ENCODE data around the gene SESN2. TPM values are rescaled to one million over a fixed set of nuclear protein-coding genes. Genes with fewer than 3 reads are reported as not detected.

SESN2 gene
- total RNA-seq, 1 donor from 2014 or later: 22.2 TPM

GRCh38 chr1:28240024-28240423, 19.3 kb upstream of the SESN2 start:
- no peak overlapping the region for H3K27ac Mint-ChIP-seq

GRCh38 chr1:28241638-28242241, 17.6 kb upstream of the SESN2 start:
- no peak overlapping the region for H3K27ac Mint-ChIP-seq
- H3K36me3 Mint-ChIP-seq (ENCODE audit: insufficient read depth): no peaks in the 10 kb centered on the region
- H3K27me3 Mint-ChIP-seq: no peaks in the 10 kb centered on the region
- DNase-seq (ENCODE audit: low spot score, unreplicated experiment): no peak
- TF ChIP-seq, protein P1, sequence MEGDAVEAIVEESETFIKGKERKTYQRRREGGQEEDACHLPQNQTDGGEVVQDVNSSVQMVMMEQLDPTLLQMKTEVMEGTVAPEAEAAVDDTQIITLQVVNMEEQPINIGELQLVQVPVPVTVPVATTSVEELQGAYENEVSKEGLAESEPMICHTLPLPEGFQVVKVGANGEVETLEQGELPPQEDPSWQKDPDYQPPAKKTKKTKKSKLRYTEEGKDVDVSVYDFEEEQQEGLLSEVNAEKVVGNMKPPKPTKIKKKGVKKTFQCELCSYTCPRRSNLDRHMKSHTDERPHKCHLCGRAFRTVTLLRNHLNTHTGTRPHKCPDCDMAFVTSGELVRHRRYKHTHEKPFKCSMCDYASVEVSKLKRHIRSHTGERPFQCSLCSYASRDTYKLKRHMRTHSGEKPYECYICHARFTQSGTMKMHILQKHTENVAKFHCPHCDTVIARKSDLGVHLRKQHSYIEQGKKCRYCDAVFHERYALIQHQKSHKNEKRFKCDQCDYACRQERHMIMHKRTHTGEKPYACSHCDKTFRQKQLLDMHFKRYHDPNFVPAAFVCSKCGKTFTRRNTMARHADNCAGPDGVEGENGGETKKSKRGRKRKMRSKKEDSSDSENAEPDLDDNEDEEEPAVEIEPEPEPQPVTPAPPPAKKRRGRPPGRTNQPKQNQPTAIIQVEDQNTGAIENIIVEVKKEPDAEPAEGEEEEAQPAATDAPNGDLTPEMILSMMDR (IDR thresholded peaks at IDR 0.05; ENCODE audit: unreplicated experiment): no peak
- peaks cover 19% of the 10 kb centered on the region for H3K4me1 Mint-ChIP-seq (ENCODE audit: low read depth)
- no peak overlapping the region for H3K4me3 Mint-ChIP-seq (ENCODE audit: low read depth)
- no peaks in the 10 kb centered on the region for H3K9me3 Mint-ChIP-seq (ENCODE audit: low read depth)

More at GRCh38 chr1:28240024-28240423, 19.3 kb upstream of the SESN2 start:
- H3K36me3 Mint-ChIP-seq (ENCODE audit: insufficient read depth): no peaks in the 10 kb centered on the region
- no peaks in the 10 kb centered on the region for H3K27me3 Mint-ChIP-seq
- no peak for DNase-seq (ENCODE audit: low spot score, unreplicated experiment)
- no peaks in the 10 kb centered on the region for H3K9me3 Mint-ChIP-seq (ENCODE audit: low read depth)
- TF ChIP-seq, protein P1 (IDR thresholded peaks at IDR 0.05; ENCODE audit: unreplicated experiment): no peak
- peaks cover 15% of the 10 kb centered on the region for H3K4me1 Mint-ChIP-seq (ENCODE audit: low read depth)
- H3K4me3 Mint-ChIP-seq (ENCODE audit: low read depth): no peak overlapping the region

- Mint-ChIP-seq H3K27me3 (no peaks in the 10 kb centered on the region), H3K4me1 (ENCODE audit: low read depth) (peaks cover 31% of the 10 kb centered on the region), H3K27ac (peak overlapping the region; percentile 93), H3K4me3 (ENCODE audit: low read depth) (peak overlapping the region; percentile 50), H3K9me3 (ENCODE audit: low read depth) (no peaks in the 10 kb centered on the region), H3K36me3 (ENCODE audit: insufficient read depth) (no peaks in the 10 kb centered on the region)
- DNase-seq (ENCODE audit: low spot score, unreplicated experiment): no peak
- TF ChIP-seq, protein P1 (IDR thresholded peaks at IDR 0.05; ENCODE audit: unreplicated experiment): no peak
Observed at GRCh38 chr1:28243685-28244311, 15.5 kb upstream of the SESN2 start.

DNA sequence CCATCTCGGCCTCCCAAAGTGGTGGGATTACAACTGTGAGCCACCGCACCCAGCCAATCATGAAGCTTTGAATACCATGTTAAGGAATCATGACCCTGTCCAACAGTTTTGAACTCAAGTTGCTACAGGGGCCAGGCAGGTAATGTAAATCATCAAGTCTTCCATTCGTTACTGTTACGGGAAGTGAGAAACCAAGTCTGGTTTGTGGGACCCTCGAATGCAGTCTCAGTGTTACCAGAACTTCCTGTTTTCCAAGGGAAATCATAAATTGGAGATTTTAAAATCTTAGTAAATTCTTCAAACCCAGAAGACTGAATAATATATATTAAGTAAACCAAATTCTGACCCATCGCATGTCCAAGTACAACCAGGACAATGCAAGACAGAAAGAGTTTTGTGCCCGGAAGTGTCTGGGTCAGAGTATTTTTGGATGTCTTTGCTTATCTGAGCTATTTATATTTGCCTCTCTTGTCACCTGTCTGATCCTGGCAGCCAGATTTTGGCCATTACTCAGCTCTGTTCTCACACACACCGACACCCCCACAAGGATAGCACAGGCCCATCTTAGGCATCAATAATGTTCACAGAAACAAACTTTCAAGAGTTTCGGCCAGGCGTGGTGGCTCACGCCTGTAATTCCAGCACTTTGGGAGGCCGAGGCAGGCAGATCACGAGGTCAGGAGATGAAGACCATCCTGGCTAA, 14.6 kb upstream of the SESN2 start:
- H3K4me1 Mint-ChIP-seq (ENCODE audit: low read depth): peaks cover 36% of the 10 kb centered on the region
- no peaks in the 10 kb centered on the region for H3K36me3 Mint-ChIP-seq (ENCODE audit: insufficient read depth)
- no peaks in the 10 kb centered on the region for H3K27me3 Mint-ChIP-seq
- H3K9me3 Mint-ChIP-seq (ENCODE audit: low read depth): no peaks in the 10 kb centered on the region
- TF ChIP-seq, protein P1 (IDR thresholded peaks at IDR 0.05; ENCODE audit: unreplicated experiment): no peak
- peak overlapping the region; percentile 54 for H3K4me3 Mint-ChIP-seq (ENCODE audit: low read depth)
- peak overlapping the region; percentile 93 for H3K27ac Mint-ChIP-seq
- DNase-seq (ENCODE audit: low spot score, unreplicated experiment): no peak

DNA sequence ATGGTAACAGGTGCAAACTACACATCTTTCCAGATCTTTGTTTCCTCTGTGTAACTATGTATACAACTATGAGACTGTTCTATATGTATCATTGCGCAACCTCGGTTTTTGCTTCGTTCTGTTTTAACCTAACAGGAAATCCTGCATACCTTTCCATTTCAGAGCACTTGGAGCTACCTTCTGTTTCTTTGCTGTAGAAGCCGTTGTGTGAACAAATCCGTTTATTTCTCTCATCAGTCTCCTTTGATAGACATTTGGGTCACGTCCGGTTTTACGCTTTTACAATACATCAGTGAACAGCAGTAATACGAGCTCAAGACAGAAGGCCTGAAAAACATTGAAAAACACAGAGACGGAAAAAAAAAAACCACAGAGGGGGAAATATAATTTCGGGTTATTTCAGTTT, 12.9 kb upstream of the SESN2 start:
- Mint-ChIP-seq H3K27ac (peak overlapping the region; percentile 73), H3K9me3 (ENCODE audit: low read depth) (no peaks in the 10 kb centered on the region), H3K27me3 (no peaks in the 10 kb centered on the region), H3K4me1 (ENCODE audit: low read depth) (peaks cover 39% of the 10 kb centered on the region), H3K36me3 (ENCODE audit: insufficient read depth) (no peaks in the 10 kb centered on the region), H3K4me3 (ENCODE audit: low read depth) (peak overlapping the region; percentile 94)
- TF ChIP-seq, protein P1 (IDR thresholded peaks at IDR 0.05; ENCODE audit: unreplicated experiment): no peak
- no peak for DNase-seq (ENCODE audit: low spot score, unreplicated experiment)

All from progenitor cell of endocrine pancreas (in vitro differentiated cells).